Measurements from ENCODE around the gene ZNF667. TPM values are rescaled to one million over a fixed set of nuclear protein-coding genes. Genes with fewer than 3 reads are reported as not detected.

The ZNF667 gene
- polyA plus RNA-seq, 1 donor (not counting 4 experiments of a cell fraction or from before 2014, with no cell fraction given) = 4.1 TPM

DNA sequence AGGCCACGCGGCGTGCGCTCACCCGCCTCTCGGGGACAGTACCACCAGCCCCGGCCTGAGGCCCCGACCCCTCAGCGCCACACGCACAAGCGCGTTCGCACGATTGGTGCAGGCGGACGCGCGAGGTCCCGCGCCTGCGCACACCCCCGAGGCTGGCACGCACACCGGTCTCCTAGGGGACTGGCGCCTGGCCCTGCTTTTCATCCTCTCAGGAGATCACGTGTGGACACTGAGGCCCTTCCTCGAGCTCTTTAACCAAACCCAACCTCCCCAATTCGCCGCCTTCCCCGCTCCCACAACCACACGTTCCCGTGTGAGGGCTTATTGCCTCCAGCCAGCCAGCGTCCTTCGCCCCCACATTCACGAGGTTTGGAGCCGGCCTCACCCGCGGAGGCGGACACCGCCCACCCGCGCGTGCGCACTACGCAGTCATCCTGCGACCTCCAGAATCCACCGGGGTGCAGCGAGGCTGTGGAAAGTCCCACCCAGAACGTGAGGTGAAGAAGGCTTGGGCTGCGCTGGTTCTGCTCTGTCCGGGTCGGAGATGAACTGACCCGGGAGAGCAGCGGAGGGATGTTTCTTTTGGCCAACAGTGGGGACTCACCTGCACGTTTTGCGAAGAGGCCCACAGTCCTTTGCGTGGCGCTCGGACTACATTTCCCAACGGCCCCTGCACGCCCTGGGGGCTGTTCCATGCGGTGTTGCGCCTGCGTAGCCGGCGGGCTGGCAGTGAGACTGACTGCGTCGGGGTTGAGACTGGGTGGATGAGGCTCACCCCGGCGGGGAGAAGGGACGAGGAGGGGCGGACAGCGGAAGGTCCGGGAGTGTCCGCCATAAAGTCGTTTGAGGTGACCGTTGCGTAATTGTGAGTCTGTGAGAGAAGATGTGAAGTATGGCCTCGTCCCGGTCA lies 539 bp upstream of the ZNF667 start:
- H3K9ac ChIP-seq (ENCODE audit: control insufficient read depth, extremely low read depth, insufficient read depth, low read length) = peak overlapping the region; percentile 80
- dilution Hi-C loops (cut with MboI; ENCODE audit: extremely low pct_ligation_motif_present, low sequenced_read_pairs) = no loop called here
- FAIRE-seq (peak; percentile 5), DNase-seq (ENCODE audit: low read depth, low spot score) (peak; percentile 41)
- no peaks in the 10 kb centered on the region for H4K20me1 ChIP-seq (ENCODE audit: control insufficient read depth, extremely low read depth, insufficient read depth, low read length)
- no peaks in the 10 kb centered on the region for H3K9me3 ChIP-seq (ENCODE audit: control insufficient read depth, low read depth, low read length)
- H3K36me3 ChIP-seq (ENCODE audit: control insufficient read depth in 2 of 2, extremely low read depth in 1 of 2, insufficient read depth in 2 of 2, low read length in 2 of 2) = no peaks in the 10 kb centered on the region
- H3K27ac ChIP-seq (ENCODE audit: control insufficient read depth, insufficient read depth, low read length) = peak overlapping the region; percentile 70
- peak overlapping the region; percentile 57 to 91 (median 82) for H3K4me3 ChIP-seq (ENCODE audit: control insufficient read depth in 2 of 3, extremely low read depth in 1 of 3, insufficient read depth in 2 of 3, low read depth in 1 of 3, low read length in 3 of 3)
- H3K4me2 ChIP-seq (ENCODE audit: control insufficient read depth, extremely low read depth, insufficient read depth, low read depth, low read length) = peak overlapping the region; percentile 70
- H3K79me2 ChIP-seq (ENCODE audit: control insufficient read depth, insufficient read depth, low read length) = peaks cover 32% of the 10 kb centered on the region
- H2AFZ ChIP-seq (ENCODE audit: control insufficient read depth, low read length) = peak overlapping the region; percentile 100
- H3K27me3 ChIP-seq (ENCODE audit: control insufficient read depth, extremely low read depth, insufficient read depth, low read length) = no peaks in the 10 kb centered on the region
- H3K4me1 ChIP-seq (ENCODE audit: control insufficient read depth, extremely low read depth, insufficient read depth, low read length) = no peaks in the 10 kb centered on the region
- no peak for TF ChIP-seq EZH2 (IDR thresholded peaks at IDR 0.05; ENCODE audit: low read length)
- TF ChIP-seq, protein P1, sequence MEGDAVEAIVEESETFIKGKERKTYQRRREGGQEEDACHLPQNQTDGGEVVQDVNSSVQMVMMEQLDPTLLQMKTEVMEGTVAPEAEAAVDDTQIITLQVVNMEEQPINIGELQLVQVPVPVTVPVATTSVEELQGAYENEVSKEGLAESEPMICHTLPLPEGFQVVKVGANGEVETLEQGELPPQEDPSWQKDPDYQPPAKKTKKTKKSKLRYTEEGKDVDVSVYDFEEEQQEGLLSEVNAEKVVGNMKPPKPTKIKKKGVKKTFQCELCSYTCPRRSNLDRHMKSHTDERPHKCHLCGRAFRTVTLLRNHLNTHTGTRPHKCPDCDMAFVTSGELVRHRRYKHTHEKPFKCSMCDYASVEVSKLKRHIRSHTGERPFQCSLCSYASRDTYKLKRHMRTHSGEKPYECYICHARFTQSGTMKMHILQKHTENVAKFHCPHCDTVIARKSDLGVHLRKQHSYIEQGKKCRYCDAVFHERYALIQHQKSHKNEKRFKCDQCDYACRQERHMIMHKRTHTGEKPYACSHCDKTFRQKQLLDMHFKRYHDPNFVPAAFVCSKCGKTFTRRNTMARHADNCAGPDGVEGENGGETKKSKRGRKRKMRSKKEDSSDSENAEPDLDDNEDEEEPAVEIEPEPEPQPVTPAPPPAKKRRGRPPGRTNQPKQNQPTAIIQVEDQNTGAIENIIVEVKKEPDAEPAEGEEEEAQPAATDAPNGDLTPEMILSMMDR (optimal IDR thresholded peaks at IDR 0.05 in 1 of 3, IDR thresholded peaks at IDR 0.05 in 1 of 3, conservative IDR thresholded peaks at IDR 0.05 in 1 of 3; ENCODE audit: extremely low read depth in 1 of 3, insufficient read depth in 2 of 3, low read length in 3 of 3) = no peak
- no peaks in the 10 kb centered on the region for H3K9me1 ChIP-seq (ENCODE audit: control insufficient read depth, extremely low read depth, insufficient read depth, low read length)

DNA sequence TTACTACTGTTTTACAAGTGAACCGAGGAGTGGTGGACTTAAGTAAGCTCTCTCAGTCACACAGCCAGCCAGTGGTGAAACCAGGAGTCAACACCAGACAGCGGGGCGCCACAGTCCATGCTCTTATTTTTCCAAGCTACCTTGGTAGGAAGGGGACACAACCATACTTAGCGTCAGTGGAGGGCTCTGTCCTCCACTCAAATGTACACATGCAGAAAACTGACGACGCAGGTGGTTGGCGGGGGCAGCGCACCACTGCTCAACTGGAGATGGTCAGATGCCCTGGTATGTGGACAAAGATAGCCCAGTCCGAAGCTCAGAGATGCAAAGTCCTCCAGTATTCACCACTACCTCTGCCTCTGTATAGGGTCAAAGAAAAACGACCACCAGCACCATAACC lies 1.1 kb downstream of the ZNF667 start:
- Histone ChIP-seq H3K27ac (ENCODE audit: control insufficient read depth, insufficient read depth, low read length) (no peak overlapping the region), H3K27me3 (ENCODE audit: control insufficient read depth, extremely low read depth, insufficient read depth, low read length) (no peaks in the 10 kb centered on the region), H2AFZ (ENCODE audit: control insufficient read depth, low read length) (no peak overlapping the region), H3K4me2 (ENCODE audit: control insufficient read depth, extremely low read depth, insufficient read depth, low read depth, low read length) (no peak overlapping the region), H3K36me3 (ENCODE audit: control insufficient read depth in 2 of 2, extremely low read depth in 1 of 2, insufficient read depth in 2 of 2, low read length in 2 of 2) (peaks cover 0 to 2% of the 10 kb centered on the region in 2 experiments), H3K9me1 (ENCODE audit: control insufficient read depth, extremely low read depth, insufficient read depth, low read length) (no peaks in the 10 kb centered on the region), H3K4me3 (ENCODE audit: control insufficient read depth in 2 of 3, extremely low read depth in 1 of 3, insufficient read depth in 2 of 3, low read depth in 1 of 3, low read length in 3 of 3) (no peak overlapping the region), H3K9ac (ENCODE audit: control insufficient read depth, extremely low read depth, insufficient read depth, low read length) (no peak overlapping the region), H3K79me2 (ENCODE audit: control insufficient read depth, insufficient read depth, low read length) (peaks cover 19% of the 10 kb centered on the region), H3K4me1 (ENCODE audit: control insufficient read depth, extremely low read depth, insufficient read depth, low read length) (no peaks in the 10 kb centered on the region), H3K9me3 (ENCODE audit: control insufficient read depth, low read depth, low read length) (peaks cover 2% of the 10 kb centered on the region), H4K20me1 (ENCODE audit: control insufficient read depth, extremely low read depth, insufficient read depth, low read length) (no peaks in the 10 kb centered on the region)
- DNase-seq (ENCODE audit: low read depth, low spot score) (no peak), FAIRE-seq (no peak)
- TF ChIP-seq, protein P1 (optimal IDR thresholded peaks at IDR 0.05 in 1 of 3, IDR thresholded peaks at IDR 0.05 in 1 of 3, conservative IDR thresholded peaks at IDR 0.05 in 1 of 3; ENCODE audit: extremely low read depth in 1 of 3, insufficient read depth in 2 of 3, low read length in 3 of 3) = no peak
- no peak for TF ChIP-seq EZH2 (IDR thresholded peaks at IDR 0.05; ENCODE audit: low read length)
- dilution Hi-C loops (cut with MboI; ENCODE audit: extremely low pct_ligation_motif_present, low sequenced_read_pairs) = no loop called here
